ENCODE results near the gene LUZP2.

Gene LUZP2

DNA sequence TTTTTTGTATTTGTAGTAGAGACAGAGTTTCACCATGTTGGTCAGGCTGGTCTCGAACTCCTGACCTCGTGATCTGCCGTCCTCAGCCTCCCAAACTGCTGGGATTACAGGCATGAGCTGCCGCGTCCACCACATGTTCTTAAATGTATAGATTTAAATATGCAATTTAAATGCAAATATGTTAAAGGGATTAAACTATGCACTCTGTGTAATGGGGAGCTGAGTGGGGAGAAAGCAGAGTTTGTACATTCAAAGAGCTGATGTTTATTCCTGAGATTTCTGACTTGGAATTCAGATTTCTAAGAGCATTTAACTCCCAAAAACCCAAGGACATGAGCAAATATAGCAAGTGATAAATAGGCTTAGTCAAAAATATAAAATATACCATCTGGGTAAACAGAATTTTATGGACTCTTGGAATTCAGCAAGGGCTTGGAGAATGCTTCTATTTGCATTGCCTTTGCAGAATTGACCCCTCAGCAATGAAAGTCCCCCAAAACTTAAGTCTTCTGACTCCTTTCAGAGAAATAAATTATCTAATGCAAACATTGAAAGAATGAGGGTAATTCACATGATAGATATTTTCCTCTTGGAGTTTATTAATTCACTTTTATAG, 170.6 kb downstream of the LUZP2 start:
- Histone ChIP-seq H3K27me3 (no peaks in the 10 kb centered on the region), H3K36me3 (no peaks in the 10 kb centered on the region), H3K4me1 (no peaks in the 10 kb centered on the region), H3K9me3 (no peaks in the 10 kb centered on the region), H3K27ac (no peak overlapping the region), H3K4me3 (no peak overlapping the region)
- TF ChIP-seq, protein P1, sequence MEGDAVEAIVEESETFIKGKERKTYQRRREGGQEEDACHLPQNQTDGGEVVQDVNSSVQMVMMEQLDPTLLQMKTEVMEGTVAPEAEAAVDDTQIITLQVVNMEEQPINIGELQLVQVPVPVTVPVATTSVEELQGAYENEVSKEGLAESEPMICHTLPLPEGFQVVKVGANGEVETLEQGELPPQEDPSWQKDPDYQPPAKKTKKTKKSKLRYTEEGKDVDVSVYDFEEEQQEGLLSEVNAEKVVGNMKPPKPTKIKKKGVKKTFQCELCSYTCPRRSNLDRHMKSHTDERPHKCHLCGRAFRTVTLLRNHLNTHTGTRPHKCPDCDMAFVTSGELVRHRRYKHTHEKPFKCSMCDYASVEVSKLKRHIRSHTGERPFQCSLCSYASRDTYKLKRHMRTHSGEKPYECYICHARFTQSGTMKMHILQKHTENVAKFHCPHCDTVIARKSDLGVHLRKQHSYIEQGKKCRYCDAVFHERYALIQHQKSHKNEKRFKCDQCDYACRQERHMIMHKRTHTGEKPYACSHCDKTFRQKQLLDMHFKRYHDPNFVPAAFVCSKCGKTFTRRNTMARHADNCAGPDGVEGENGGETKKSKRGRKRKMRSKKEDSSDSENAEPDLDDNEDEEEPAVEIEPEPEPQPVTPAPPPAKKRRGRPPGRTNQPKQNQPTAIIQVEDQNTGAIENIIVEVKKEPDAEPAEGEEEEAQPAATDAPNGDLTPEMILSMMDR (IDR thresholded peaks at IDR 0.05), result no peak
- no peak for DNase-seq
- intact Hi-C loops (cut with DNase I; ENCODE audit: low total_unique reads), result no loop called here

DNA sequence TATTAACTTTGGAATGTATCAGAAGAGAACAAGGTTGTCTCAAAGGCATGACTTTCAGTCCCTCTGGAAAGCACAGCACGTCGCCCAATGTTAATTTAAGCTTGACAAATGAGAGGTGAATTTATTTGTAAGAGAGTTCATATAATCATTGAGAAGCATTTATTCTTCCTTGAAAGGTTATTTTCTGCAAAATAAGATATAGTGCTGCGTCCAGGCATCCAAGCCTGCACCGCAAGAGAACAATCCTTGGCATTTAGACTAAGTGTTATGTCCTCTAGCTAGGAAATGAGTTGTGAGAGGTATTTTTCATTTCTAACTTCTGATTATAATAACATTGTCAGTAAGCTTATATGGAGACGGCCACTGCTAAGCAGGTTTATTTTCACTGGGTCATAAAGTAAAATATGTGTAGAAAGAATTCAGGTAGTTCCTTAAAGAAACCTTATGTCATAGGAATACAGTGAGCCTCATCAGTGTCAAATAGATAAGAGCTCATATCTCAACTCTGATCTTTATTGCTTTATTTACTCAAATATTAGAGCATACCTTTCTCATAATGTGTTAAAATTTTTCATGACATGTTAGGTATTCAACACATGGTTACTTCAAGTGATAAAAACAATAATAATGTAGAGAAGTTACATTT, 182.0 kb downstream of the LUZP2 start:
- Histone ChIP-seq H3K27me3 (no peaks in the 10 kb centered on the region), H3K4me1 (no peaks in the 10 kb centered on the region), H3K9me3 (no peaks in the 10 kb centered on the region), H3K4me3 (no peak overlapping the region), H3K27ac (no peak overlapping the region), H3K36me3 (no peaks in the 10 kb centered on the region)
- intact Hi-C loops (cut with DNase I; ENCODE audit: low total_unique reads), result no loop called here
- no peak for DNase-seq
- TF ChIP-seq, protein P1 (IDR thresholded peaks at IDR 0.05), result no peak

DNA sequence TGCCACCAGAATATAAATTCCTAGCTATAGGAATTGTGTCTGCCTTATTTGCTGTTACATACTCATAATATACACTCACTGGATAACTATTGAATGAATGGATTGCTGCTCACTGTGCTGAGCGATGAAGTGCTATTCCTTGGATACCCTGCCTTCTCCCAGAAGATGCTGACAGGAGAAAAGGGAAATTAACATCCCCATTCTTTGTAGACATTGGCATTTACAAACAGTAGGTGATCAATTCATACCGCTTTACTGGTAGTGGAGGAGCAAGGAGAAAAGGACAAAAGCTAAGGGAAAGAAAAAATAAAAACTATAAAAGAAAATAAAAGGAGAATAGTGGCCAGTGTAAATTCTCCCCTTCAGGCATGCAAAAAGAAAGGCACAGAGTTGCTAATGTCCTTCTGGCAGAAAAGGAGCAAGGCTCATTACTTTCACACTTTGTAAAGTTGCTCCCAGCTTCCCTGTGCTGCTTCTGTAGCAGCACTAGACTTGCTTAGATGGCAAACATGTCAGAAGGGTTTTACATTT, 183.0 kb downstream of the LUZP2 start:
- no peaks in the 10 kb centered on the region for H3K27me3 ChIP-seq
- H3K9me3 ChIP-seq, result no peaks in the 10 kb centered on the region
- TF ChIP-seq, protein P1 (IDR thresholded peaks at IDR 0.05), result no peak
- no peaks in the 10 kb centered on the region for H3K36me3 ChIP-seq
- H3K27ac ChIP-seq, result no peak overlapping the region
- H3K4me3 ChIP-seq, result no peak overlapping the region
- no peaks in the 10 kb centered on the region for H3K4me1 ChIP-seq
- intact Hi-C loops (cut with DNase I; ENCODE audit: low total_unique reads), result no loop called here
- DNase-seq, result no peak

GRCh38 chr11:24683583-24683982, 186.7 kb downstream of the LUZP2 start:
- TF ChIP-seq, protein P1 (IDR thresholded peaks at IDR 0.05), result no peak
- H3K4me1 ChIP-seq, result no peaks in the 10 kb centered on the region
- no peak overlapping the region for H3K27ac ChIP-seq
- H3K27me3 ChIP-seq, result no peaks in the 10 kb centered on the region
- intact Hi-C loops (cut with DNase I; ENCODE audit: low total_unique reads), result no loop called here
- no peaks in the 10 kb centered on the region for H3K9me3 ChIP-seq
- no peaks in the 10 kb centered on the region for H3K36me3 ChIP-seq
- H3K4me3 ChIP-seq, result no peak overlapping the region
- no peak for DNase-seq

- no peak overlapping the region for H3K4me3 ChIP-seq
- TF ChIP-seq, protein P1 (IDR thresholded peaks at IDR 0.05), result no peak
- DNase-seq, result no peak
- H3K36me3 ChIP-seq, result no peaks in the 10 kb centered on the region
- H3K4me1 ChIP-seq, result no peaks in the 10 kb centered on the region
- H3K9me3 ChIP-seq, result no peaks in the 10 kb centered on the region
- H3K27me3 ChIP-seq, result no peaks in the 10 kb centered on the region
- intact Hi-C loops (cut with DNase I; ENCODE audit: low total_unique reads), result no loop called here
- H3K27ac ChIP-seq, result no peak overlapping the region
These were observed 189.0 kb downstream of the LUZP2 start for GRCh38 chr11:24685821-24686220.

Data from tibial artery (tissue), 4 donors.